H1 (cell line): ENCODE measurements around the gene FRMPD1.

Source experiments
- CTCF ChIP-seq, 3 experiments: IDR thresholded peaks; 1 replicate in 2 of 3; 2 replicates in 1 of 3; pipeline versions ENCODE4 v1.5.1 to v1.6.1; 2011; ENCODE audit warnings: low read length in 3 of 3, mild to moderate bottlenecking in 3 of 3, inconsistent platforms in 2 of 3, low read depth in 1 of 3, moderate library complexity in 1 of 3; ENCODE audit not compliant: insufficient read depth in 1 of 3; ENCODE audit errors: control extremely low read depth in 1 of 3
- EZH2 ChIP-seq: fragments of 200-600 bp; sonication (generic); IDR thresholded peaks from 2 replicates; pipeline ENCODE4 v1.7.1; 2012; ENCODE audit warnings: low read depth, mild to moderate bottlenecking, moderate library complexity, low read length, inconsistent platforms; ENCODE audit not compliant: severe bottlenecking
- POLR2A ChIP-seq, 2 experiments: IDR thresholded peaks; 1 replicate in 1 of 2; 2 replicates in 1 of 2; pipeline ENCODE4 v1.6.1; 2011; ENCODE audit warnings: low read depth in 2 of 2, low read length in 2 of 2, mild to moderate bottlenecking in 2 of 2; ENCODE audit errors: control extremely low read depth in 1 of 2
- YY1 ChIP-seq: IDR thresholded peaks from 2 replicates; pipeline ENCODE4 v1.6.1; 2011; ENCODE audit warnings: low read depth, mild to moderate bottlenecking, low read length

GRCh38 chr9:37617161-37617560 is 33.6 kb upstream of the FRMPD1 start:
- no peak for TF ChIP-seq YY1
- no peak for TF ChIP-seq EZH2
- TF ChIP-seq POLR2A (IDR thresholded peaks at IDR 0.05; ENCODE audit: control extremely low read depth in 1 of 2, low read depth in 2 of 2, low read length in 2 of 2), result no peak
- no peak for TF ChIP-seq CTCF (IDR thresholded peaks at IDR 0.05; ENCODE audit: control extremely low read depth in 1 of 3, insufficient read depth in 1 of 3, low read depth in 1 of 3, low read length in 3 of 3)
